OCI-LY3 (cell line): ENCODE data around the gene NOL4L.

ENCODE experiments used
- CTCF ChIP-seq: fragments of 200-600, 300-600 bp; sonication (generic); IDR thresholded peaks from 2 replicates; pipeline ENCODE4 v1.5.1; 2014; ENCODE audit warnings: antibody characterized with exemption, low read length, low read depth
- EZH2phosphoT487 ChIP-seq: fragments of 200-600 bp; shearing (Covaris generic); IDR thresholded peaks from 2 replicates; pipeline ENCODE4 v1.6.1; 2018; ENCODE audit warnings: antibody characterized with exemption, mixed run types, low read depth

- TF ChIP-seq CTCF (no peak), EZH2phosphoT487 (no peak)
These were observed 35.3 kb downstream of the NOL4L start for GRCh38 chr20:32549842-32550241.
